IPS-NIHi11 (cell line): ENCODE data around the gene SLC38A5.
A peak's percentile ranks its signal among the peaks of the same experiment; 100 is the strongest.
"Not testable (repeated sequence)": the region's sequence is repeated elsewhere in the genome, so short reads cannot be mapped to it uniquely, and the experiment has no call there.

ENCODE experiments used
- DNase-seq: peaks from one replicate; pipeline ENCODE4 v3.0.0; 2012; ENCODE audit warnings: mixed read lengths, low spot score

Gene SLC38A5

DNA sequence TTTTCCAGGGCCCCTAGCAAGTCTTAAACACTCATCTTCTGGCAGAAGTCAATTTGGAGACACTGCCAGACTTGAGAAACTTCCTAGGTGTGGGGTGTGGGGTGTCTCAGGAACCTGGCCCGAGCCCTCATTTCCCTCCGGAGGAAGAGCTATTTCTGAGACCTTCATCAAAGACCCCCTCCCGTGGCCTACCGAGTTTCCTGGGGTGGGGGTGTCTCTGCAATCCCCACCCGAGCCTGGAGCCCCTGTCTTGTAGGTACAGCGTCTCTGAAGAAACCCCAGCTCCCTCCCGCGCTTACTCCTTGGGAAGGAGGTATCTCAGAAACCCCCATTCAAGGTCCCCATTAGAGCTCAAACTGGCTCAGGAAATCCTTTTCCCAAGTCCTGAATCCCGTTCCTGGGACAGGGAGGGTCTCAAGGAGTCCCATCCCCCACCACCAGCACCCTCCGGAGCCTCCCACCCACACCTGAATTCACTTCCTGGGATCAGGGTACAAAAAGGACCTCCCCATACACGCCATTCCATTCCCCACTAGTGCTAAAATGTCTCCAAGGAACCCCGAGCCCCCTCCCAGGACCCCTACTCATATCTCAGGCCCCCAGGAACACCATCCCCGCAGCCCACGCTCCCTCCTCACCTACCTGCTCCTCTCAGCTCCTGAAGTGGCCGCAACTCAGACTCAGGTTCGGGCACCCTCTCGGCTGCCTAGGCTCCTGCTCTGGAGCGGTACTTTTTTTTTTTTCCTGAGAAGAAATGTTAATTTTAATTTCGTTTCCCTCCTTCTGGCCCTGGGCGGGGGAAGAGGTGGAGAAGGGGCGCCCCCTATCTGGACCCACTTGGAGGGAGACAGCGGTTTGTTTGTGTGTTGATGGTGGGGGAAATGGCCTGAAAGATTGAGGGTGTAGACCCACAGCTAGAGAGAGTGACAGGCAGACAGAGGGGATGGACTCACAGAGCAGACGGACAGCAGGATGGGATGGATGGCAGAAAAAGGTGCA, 1.1 kb downstream of the SLC38A5 start:
- DNase-seq: no peak

DNA sequence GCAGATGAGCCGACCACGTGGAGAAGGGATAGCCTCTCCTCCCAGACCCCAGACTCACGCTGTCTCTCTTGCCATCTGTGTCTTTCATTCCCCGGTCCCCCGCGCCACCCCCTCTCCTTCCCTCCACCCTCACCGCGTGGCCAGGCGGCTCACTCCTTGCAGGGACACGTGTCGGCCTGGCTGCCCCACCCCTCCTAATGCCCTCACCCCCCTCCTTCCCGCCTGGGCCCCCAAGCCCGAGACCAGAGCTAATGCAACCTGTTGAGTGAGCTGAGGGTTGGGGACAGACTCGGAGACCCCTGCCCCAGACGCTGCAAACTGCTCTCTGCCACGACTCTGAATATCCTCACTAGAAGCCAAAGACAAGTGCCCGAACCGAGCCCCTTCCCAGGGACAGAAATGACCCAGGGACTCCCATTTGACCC, 1.8 kb downstream of the SLC38A5 start:
- no peak for DNase-seq

DNA sequence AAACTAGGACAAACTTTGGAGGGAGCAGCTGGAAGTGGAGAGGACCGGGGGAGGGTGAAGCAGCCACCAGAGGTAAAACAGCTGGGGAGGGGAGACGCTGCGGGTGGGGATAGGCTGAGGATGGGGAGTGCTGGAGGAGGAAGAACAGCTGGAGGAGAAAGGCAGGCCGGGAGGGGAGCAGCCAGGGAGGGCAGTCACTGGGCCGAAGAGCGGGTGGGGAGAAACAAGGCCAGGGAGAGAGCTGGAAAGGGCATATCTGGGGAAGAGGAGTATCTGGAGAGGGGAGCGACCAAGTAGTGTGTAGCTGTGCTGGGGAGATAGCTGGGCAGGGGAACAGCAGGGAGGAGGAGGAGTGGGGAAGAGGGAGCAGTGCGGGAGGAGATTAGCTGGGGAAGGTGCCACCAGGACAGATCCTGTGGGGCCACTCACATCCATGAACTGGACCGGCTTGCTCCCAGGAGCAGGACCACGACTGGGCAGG, 2.7 kb downstream of the SLC38A5 start:
- peak; percentile 19 for DNase-seq

- DNase-seq: peak; percentile 64
Observed at GRCh38 chrX:48466696-48467095, 3.4 kb downstream of the SLC38A5 start.

DNA sequence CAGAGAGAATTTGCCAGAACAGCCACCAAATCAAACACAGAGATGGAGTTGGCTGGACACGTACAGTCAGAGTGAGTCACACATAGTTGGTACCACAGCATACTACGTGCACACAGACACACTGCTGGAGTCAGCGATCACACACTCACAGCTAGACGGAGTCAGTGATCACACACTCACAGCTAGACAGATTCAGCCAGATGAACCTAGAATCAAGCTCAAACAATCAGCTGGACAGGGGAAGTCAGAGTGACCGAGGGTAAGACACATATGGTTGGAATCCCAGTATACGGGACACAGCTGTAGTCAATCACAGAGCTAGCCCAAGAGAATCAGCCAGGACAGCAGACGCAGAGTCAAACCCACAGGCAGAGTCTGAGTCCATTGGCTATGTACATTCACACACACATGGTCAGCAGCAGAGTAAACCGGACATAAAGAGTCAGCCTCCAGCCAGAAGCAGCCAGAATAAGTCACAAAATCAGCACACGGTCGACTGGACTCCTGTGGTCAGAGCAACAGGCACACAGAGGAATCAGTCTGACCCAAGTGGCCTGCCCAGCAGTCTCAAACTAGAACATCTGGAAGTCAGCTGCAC, 4.6 kb downstream of the SLC38A5 start:
- DNase-seq: no peak

- no peak for DNase-seq
Observed at GRCh38 chrX:48461830-48462229, 8.2 kb downstream of the SLC38A5 start.

- DNase-seq: no peak
Observed at GRCh38 chrX:48460606-48461005, 9.5 kb downstream of the SLC38A5 start.

DNA sequence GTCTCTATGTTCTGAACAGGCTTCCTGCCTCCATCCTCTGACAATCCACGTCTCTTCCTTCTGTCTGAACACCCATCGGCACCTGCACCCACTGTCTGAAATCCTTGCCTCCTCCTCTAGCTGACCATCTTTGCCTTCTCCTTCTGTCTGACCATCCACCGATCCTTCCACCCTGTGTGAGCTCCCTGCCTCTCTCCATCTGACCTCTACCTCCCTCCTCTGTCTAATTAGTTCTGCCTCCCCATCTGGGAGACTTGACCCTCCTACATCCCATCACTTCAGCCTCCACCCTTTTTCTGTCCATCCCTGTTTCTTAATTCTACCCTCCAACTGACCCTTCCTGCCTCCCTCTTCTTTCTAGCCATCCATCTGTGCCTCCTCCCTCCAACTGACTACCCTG, 10.0 kb downstream of the SLC38A5 start:
- DNase-seq: no peak

GRCh38 chrX:48459483-48459882, 10.6 kb downstream of the SLC38A5 start:
- no peak for DNase-seq

- no peak for DNase-seq
Observed at GRCh38 chrX:48458711-48459110, 11.3 kb downstream of the SLC38A5 start.

DNA sequence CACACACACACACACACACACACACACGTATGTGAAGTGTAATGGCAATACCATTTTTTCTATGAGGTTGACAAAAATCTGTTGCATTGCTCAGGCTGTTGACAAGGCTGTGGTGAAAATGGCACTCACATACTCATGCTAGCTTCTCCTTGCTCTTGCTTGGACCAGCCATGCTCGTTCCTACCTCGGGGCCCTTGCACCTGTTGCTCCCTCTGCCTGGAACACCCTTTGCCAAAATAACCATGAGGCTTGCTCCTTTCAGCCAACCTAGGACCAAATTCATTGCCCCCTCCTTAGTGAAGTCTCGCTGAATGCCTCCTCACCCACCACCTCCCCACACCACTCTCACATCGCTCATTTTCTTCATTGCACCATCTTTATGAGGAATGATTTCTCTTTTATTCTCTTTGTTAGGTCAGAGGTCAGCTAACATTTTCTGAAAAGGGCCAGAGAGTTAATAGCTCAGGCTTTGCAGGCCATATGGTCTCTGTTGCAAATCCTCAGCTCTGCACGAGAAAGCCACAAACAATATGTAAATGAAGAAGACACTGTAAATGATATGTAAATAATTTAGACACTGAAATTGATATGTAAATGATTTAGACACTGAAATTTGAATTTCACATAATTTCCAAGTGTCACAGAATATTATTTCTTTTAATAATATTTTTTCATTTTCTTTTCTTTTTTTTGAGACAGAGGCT, 13.3 kb downstream of the SLC38A5 start:
- DNase-seq: no peak

- DNase-seq: no peak
Observed at GRCh38 chrX:48451708-48452107, 18.4 kb downstream of the SLC38A5 start.

DNA sequence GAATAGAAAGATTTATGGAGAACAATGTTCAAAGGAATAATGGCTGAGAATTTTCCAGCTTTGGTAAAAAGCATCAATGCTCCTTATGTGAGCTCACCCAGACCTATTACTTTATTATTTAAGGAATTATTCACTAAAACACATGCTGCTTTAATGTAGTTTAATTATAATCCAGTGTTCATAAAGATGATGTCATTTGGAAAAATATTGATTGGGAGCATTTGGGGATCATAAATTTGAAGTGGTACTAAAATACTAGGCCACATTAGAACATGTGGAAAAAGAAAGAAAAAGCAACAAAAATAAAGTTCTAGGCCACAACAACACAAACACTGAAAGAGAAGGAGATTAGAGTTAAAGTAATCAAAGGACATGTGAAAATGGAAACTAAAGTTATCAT, 20.0 kb downstream of the SLC38A5 start:
- DNase-seq: no peak

DNA sequence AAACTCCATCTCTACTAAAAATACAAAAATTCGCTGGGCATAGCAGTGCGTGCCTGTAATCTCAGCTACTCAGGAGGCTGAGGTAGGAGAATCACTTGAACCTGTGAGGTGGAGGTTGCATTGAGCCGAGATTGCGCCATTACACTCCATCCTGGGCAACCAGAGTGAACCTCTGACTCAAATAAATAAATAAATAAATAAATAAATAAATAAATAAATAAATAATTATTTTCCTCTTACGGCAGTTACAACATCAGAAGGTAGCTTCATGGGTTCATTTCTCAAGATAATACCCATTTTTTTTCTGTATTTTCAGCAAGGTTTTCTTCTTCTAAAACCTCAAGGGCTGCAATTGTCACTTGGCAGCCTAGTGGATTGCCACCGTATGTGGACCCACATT, 22.9 kb downstream of the SLC38A5 start:
- DNase-seq: not testable (repeated sequence)

- DNase-seq: not testable (repeated sequence)
Observed at GRCh38 chrX:48433713-48434112, 36.3 kb downstream of the SLC38A5 start.

DNA sequence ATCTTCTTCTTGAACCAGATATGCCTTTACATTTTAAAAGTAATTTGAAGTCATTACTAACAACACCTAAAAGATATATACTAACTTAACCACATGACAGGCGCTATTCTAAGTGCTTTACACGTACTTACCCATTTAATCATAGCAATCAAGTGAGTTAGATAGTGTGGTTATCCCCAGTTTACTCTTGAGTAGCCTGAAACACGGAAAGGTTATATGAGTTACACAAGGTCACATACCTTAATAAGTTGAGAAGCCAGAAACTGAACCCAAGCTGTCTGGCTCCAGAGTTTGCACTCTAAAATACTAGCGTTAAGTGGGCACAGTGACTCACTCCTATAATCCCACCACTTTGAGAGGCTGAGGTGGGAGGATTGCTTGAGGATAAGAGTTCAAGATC, 39.9 kb downstream of the SLC38A5 start:
- DNase-seq: not testable (repeated sequence)

GRCh38 chrX:48429606-48430005, 40.5 kb downstream of the SLC38A5 start:
- DNase-seq: not testable (repeated sequence)

DNA sequence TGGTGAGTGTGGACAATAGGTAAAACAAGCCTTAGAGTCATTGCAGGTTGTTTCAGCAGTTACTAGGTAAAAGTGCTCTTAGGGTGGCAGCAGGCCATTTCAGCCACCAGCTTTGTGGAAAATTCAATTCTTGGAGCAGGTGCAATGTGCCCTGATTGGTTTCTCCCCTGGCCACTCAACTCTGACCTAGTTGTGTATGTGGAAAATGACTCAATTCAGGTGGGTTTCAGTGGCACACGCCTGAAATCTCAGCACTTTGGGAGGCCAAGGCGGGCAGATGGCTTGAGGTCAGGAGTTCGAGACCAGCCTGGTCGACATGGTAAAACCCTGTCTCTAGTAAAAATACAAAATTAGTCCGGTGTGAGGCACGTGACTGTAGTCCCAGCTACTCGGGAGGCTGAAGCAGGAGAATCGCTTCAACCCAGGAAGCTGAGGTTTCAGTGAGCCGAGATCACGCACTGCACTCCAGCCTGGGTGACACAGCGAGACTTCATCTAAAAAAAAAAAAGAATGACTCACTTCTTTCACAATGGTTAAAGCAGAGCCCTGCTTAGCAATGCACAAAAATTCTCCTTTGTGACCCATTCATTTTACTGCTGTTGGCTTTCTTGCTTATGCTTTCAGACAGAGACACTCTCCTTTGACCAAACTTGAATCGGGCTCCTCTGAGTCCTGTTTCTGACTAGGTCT, 42.9 kb downstream of the SLC38A5 start:
- DNase-seq: not testable (repeated sequence)

DNA sequence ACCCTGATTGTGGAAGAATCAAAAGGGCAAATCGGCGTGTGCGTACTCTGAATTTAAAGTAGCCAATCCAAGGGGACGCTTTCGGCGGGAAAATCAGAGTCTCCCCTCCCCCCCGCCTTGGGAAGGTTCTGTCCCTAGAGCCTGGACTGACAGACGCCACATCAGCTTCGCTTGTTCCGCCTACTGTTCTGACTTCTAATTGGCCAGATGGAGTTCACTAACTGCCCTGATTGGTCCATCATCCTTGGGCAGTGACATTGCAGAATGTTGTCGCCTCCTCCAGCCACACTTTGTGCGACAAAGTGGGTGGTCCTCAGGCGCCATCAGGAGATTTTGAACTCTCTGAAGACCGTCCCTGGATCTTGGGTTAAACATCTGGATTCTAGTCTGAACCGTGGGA, 58.2 kb downstream of the SLC38A5 start, which contains the start of gene SSX4B:
TSS of gene SSX4B (minus strand) at position 101 of the 400 bp plus-strand sequence. CDS start 588 bp downstream, outside the sequence.
- not testable (repeated sequence) for DNase-seq
